ENCODE results near the gene SULF2. TPM values are rescaled to one million over a fixed set of nuclear protein-coding genes. Genes with fewer than 3 reads are reported as not detected.
A peak's percentile ranks its signal among the peaks of the same experiment; 100 is the strongest.

SULF2 gene
- total RNA-seq, 1 experiment from 2014 or later = 52.0 TPM

DNA sequence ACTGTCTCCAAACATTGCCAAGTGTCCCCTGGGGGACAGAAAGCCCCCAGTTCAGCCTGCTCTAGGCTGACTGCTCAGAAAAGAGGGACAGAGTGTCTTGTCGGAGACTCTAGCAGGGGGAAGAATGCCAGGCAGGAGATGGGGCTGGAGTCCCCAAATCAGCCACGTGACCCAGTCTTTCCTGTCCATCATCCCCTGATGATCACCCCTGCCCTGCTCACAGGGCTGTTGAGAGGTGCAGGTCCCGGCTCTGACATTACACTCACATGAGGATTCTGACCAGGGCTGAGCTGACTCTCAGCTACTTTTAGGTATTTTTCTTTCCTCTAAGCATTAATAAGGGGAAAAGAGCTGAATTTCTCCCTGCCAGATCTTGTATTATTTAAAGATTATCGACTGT, 115.8 kb downstream of the SULF2 start:
- Histone ChIP-seq H3K36me3 (replicated peaks; ENCODE audit: control insufficient read depth, insufficient read depth, low read length) (no peaks in the 10 kb centered on the region; the same call in 1 of the 2 replicates), H3K27me3 (ENCODE audit: control insufficient read depth, insufficient read depth, low read length) (no peaks in the 10 kb centered on the region), H3K4me3 (ENCODE audit: insufficient read depth, low read depth, low read length) (no peak overlapping the region)
- DNase-seq = no peak

DNA sequence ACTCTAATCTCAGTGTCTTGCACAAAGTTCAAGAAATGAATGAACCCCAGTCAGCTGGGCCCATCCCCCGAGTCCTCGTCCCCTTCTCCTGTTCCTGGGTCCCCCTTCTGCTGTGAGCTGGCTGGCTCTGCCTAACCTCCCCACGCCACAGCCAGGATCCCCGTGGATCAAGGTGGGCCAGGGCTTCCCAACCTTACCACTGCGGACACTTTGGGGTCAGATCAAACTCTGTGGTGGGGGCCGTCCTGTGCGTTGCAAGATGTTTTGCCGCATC, 116.2 kb downstream of the SULF2 start:
- Histone ChIP-seq H3K36me3 (replicated peaks; ENCODE audit: control insufficient read depth, insufficient read depth, low read length) (no peaks in the 10 kb centered on the region; the same call in 1 of the 2 replicates), H3K4me3 (ENCODE audit: insufficient read depth, low read depth, low read length) (no peak overlapping the region), H3K27me3 (ENCODE audit: control insufficient read depth, insufficient read depth, low read length) (no peaks in the 10 kb centered on the region)
- peak; percentile 35 for DNase-seq

DNA sequence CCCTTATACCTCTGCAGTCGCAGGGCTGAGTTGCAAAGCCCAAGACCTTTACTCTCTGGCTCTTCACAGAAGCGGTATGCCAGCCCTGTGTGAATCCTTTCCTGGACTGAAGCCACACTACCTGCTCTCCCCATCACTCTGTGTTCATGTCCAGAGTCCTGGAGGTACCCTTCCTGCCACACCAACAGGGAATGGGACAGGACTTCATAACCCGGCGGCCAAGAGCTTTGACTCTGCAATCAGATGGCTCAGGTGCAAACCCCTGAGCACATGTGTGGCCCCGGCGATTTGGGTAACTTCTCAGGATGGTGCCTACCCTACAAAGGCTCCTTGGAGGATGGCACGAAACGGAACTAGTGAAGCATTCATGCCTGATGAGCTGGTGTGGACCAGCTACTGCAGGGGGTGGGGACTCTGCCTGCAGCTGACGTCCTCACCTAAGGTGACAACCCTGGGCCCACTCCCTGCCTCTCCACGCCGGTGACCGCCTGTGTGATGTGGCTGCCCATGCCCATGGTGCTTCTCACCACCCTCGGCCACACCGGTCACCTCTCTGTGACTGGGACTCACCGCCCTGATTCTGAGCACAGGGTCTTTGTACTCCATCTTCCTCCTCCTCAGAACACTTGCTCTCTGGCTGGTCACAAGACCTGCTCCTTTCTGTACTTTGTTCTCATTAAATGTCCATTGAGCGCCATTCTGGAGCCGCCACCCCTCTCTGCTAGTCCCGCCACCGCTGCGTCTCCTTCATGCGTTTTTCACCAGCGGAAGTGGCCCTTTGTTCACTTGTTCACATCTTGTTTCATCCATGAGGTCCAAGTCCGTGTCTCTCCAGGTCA, 116.7 kb downstream of the SULF2 start:
- H3K27me3 ChIP-seq (ENCODE audit: control insufficient read depth, insufficient read depth, low read length) = no peaks in the 10 kb centered on the region
- no peaks in the 10 kb centered on the region for H3K36me3 ChIP-seq (replicated peaks; ENCODE audit: control insufficient read depth, insufficient read depth, low read length)
- no peak overlapping the region for H3K4me3 ChIP-seq (ENCODE audit: insufficient read depth, low read depth, low read length)
- peak; percentile 43 for DNase-seq

DNA sequence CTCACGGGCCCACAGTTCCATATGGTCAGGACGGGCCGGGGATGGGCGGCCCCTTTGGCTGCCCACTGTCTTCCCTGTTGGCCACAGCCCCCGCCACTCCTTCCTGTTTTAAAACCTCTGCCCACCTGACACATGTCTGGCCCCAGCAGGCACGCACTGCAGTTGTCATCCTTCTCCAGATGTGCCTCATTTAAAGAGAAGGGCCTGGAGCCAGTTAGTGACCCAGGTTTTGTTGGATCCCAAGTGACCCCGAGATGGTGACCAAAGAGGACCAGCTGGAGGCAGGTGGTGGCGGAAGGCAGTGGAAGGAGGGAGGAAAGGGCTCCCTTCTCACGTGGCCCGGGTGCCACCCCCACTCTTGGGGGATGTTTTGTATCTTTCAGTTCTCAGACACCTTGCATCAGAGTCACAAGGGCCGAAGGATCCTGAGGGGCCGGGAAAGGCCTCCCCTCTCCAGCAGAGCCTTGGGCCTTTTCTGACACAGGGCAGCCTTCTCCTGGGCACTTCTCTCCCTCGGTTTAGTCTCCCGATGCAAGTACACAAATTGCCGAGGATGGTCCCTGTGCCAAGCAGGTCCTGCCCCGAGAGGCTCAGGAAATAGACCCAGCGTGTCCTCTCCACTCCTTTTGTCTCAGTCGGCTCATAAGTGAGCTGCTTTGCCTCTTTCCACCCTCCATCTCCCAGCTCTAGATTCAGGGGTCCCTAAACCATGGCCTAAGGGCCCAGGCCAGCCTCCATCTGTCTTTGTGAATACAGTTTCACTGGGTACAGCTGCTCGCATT, 117.6 kb downstream of the SULF2 start:
- no peaks in the 10 kb centered on the region for H3K36me3 ChIP-seq (replicated peaks; ENCODE audit: control insufficient read depth, insufficient read depth, low read length)
- no peaks in the 10 kb centered on the region for H3K27me3 ChIP-seq (ENCODE audit: control insufficient read depth, insufficient read depth, low read length)
- DNase-seq = peak; percentile 34
- H3K4me3 ChIP-seq (ENCODE audit: insufficient read depth, low read depth, low read length) = no peak overlapping the region

DNA sequence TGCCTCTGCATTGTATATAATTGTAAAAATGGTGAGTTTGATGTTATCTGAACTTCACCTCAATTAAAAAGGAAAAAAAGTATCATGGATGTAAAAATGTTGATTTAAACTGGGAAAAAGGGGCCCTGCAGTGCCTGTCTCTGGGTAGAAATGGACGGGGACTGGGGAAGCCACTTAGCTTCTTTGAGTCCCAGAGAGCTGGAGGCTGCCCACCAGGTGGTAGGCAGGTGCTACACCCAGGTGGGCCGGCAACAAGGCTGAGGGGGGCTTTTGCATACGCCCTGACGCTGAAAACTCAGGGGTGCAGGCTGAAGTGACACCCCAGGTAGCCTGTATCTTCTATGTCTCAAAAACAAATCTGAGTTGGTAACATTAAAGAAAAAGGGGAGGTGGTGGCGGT, 118.2 kb downstream of the SULF2 start:
- no peak overlapping the region for H3K4me3 ChIP-seq (ENCODE audit: insufficient read depth, low read depth, low read length)
- H3K36me3 ChIP-seq (replicated peaks; ENCODE audit: control insufficient read depth, insufficient read depth, low read length) = no peaks in the 10 kb centered on the region; the same call in none of the 2 replicates
- peak; percentile 32 for DNase-seq
- H3K27me3 ChIP-seq (ENCODE audit: control insufficient read depth, insufficient read depth, low read length) = no peaks in the 10 kb centered on the region

DNA sequence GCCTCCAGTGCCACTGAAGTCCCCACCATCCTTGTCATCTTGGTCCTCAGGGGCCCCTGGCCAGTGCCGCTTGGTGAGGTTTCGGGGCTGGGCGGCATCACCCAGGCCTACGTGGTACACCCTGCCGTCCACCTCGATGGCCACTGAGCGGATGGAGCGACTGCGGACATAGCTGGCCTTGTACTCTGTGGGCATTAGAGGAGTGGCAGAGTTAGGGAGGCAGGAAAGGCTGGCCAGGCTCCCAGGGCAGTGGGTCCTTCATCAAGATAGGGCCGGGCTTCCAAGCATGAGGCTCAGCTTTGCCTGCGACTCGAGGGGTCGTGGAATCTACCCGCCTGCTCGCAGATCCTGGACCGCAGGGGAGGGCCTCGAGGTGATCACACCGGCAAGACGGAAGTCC, 119.0 kb downstream of the SULF2 start:
- peak; percentile 47 for DNase-seq
- Histone ChIP-seq H3K4me3 (ENCODE audit: insufficient read depth, low read depth, low read length) (no peak overlapping the region), H3K36me3 (replicated peaks; ENCODE audit: control insufficient read depth, insufficient read depth, low read length) (no peaks in the 10 kb centered on the region; the same call in none of the 2 replicates), H3K27me3 (ENCODE audit: control insufficient read depth, insufficient read depth, low read length) (no peaks in the 10 kb centered on the region)

DNA sequence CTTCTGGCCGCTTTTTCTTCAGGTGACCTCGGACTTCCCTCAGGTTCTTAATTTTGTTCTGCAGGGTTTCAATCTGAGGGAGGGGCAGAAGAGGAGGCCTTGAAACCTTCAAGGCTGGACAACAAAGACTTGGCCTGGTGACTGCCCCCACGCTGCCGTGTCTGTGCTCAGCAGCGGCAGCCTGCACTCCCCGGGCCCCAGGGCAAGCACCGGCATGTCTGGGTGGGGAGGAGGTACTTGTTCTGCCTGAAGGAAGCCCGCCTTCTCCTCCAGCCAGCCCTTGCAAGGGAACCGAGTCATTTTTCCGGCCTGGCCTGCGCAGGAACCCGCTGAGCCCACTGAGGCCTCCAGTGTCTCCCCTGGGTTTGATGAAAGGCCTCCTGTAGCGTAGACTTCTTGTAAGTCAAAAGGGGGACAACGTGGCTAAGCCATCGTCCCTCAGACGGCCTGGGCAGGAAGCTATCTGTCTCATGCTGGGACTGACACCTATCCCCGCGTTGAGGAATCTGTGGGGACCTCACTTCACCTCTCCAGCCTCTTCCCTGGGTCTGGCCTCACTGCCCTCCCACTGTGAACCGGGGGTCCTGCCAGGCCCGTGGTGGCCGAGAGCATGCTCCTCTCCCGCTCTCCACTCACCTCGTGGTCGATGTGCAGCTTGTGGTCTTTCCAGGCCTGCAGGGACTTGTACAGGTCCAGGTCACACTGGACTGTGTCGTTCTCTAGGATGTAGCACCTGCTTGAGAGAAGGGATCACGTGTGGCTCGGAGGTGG, 119.9 kb downstream of the SULF2 start:
- no peaks in the 10 kb centered on the region for H3K27me3 ChIP-seq (ENCODE audit: control insufficient read depth, insufficient read depth, low read length)
- H3K4me3 ChIP-seq (ENCODE audit: insufficient read depth, low read depth, low read length) = no peak overlapping the region
- H3K36me3 ChIP-seq (replicated peaks; ENCODE audit: control insufficient read depth, insufficient read depth, low read length) = no peaks in the 10 kb centered on the region; the same call in none of the 2 replicates
- DNase-seq = peak; percentile 35

DNA sequence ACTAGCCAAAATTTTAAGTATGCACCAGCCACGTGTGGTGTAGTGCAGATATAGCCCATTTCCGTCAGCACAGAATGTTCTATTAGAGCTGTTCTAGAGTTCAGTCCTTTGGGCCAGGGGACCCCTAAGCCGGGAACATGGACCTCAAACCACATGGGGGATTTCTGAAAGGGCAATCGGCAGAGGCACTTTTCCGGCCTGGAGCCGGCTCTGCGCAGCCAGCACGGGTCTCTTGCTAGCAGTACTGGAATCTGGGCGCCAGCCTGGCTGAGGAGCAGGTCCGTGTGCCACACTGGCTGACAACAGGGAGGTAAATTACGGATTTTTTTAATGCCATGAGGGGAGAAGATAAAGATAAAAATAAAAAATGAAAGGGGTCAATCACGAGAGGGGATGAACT, 120.5 kb downstream of the SULF2 start:
- Histone ChIP-seq H3K4me3 (ENCODE audit: insufficient read depth, low read depth, low read length) (no peak overlapping the region), H3K36me3 (replicated peaks; ENCODE audit: control insufficient read depth, insufficient read depth, low read length) (no peaks in the 10 kb centered on the region; the same call in none of the 2 replicates), H3K27me3 (ENCODE audit: control insufficient read depth, insufficient read depth, low read length) (no peaks in the 10 kb centered on the region)
- DNase-seq = peak; percentile 34

DNA sequence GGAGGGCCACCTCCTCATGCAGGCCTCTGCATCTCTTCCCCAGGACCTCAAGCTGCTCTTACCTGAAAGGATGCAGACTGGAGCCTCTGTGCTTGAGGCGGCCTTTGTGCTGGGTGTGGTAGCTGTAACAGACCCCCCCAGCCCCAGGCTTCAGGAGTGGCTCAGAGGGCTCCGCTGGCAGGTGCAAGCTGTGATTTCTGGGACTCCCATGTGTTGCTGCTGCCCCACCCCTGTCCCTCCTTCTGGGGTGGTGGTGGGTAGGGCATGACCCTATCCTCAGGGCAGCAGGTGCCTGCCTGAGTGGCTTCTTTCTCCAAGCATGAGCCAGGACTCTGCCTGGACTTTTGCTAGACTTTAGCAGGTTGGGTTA, 121.2 kb downstream of the SULF2 start:
- H3K4me3 ChIP-seq (ENCODE audit: insufficient read depth, low read depth, low read length) = no peak overlapping the region
- no peak for DNase-seq
- H3K27me3 ChIP-seq (ENCODE audit: control insufficient read depth, insufficient read depth, low read length) = no peaks in the 10 kb centered on the region
- H3K36me3 ChIP-seq (replicated peaks; ENCODE audit: control insufficient read depth, insufficient read depth, low read length) = no peaks in the 10 kb centered on the region; the same call in none of the 2 replicates

DNA sequence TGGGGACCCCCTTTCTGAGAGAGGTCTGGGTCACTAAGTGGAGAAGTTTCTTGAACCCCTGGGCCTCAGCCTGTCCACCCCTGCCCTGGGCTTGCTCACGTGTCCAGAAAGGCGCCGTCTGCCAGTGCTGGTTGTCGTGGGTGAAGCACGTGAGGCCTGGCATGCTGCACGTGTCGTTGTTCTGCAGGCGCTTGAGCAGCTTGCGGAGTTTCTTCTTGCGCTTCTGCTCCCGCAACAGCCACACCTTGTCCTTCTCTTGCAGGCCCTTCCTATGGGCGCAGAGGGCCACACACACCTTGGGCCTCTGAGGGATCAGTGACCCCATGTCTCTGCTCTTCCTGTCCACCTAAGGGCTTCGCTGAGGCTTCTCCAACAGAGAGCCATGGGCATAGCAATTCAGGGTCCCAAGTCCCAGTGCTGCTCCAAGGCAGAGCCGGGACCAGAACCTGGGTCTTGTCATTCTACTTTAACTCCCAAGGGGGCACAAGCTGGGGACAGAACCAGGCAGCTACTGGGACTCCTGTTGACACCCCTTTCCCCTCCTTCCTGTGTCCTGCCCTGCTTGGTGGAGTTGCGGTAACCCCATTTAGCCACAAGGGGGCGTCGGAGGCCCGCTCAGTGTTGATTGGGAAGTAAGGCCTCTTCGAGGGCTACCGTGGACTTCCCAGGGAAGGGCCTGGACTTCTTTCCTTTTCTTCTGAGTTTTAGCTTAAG, 121.8 kb downstream of the SULF2 start:
- Histone ChIP-seq H3K27me3 (ENCODE audit: control insufficient read depth, insufficient read depth, low read length) (no peaks in the 10 kb centered on the region), H3K36me3 (replicated peaks; ENCODE audit: control insufficient read depth, insufficient read depth, low read length) (no peaks in the 10 kb centered on the region; the same call in none of the 2 replicates), H3K4me3 (ENCODE audit: insufficient read depth, low read depth, low read length) (no peak overlapping the region)
- peak; percentile 93 for DNase-seq

DNA sequence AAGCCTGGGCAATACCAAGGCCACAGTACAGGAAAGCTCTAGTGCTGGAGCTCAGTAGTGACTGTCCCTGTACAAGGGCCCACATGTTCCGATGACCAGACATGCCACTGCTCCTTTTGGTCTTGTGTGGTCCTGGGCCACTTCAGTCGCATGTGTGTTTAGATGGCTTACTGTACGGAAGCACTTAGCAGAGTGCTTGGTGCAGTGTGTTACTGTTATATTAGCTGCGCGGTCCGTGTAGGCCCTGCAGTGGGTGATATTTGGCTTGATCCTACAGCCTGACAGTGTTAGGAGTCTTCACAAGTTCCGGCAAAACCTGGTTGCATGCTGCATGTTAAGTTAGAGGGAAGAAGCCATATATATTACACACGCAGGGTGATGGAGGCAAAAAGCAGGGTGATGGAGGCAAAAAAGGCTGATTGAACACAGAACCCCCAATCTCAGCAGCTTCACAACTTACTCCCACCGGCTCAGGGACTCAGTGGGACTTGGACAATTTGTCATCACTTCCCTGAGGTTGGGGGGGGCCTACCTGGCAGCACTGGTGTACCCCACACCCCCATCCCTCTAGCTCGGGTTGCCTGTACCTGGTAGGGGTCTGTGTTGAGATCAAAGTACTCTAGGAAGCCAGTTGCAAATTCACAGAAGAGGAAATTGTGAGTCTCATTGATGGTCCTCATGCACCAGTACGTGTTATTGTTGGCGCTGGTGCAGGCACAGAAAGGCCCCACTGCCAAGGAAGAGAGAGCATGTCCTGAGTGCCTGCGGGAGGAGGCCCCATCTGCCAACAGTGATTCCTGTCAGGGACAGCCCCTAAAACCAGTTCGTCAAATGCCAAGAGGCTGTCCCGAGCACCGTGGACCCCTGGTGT, 122.6 kb downstream of the SULF2 start:
- H3K36me3 ChIP-seq (replicated peaks; ENCODE audit: control insufficient read depth, insufficient read depth, low read length) = no peaks in the 10 kb centered on the region; the same call in none of the 2 replicates
- DNase-seq = peak; percentile 27
- H3K4me3 ChIP-seq (ENCODE audit: insufficient read depth, low read depth, low read length) = no peak overlapping the region
- H3K27me3 ChIP-seq (ENCODE audit: control insufficient read depth, insufficient read depth, low read length) = no peaks in the 10 kb centered on the region

DNA sequence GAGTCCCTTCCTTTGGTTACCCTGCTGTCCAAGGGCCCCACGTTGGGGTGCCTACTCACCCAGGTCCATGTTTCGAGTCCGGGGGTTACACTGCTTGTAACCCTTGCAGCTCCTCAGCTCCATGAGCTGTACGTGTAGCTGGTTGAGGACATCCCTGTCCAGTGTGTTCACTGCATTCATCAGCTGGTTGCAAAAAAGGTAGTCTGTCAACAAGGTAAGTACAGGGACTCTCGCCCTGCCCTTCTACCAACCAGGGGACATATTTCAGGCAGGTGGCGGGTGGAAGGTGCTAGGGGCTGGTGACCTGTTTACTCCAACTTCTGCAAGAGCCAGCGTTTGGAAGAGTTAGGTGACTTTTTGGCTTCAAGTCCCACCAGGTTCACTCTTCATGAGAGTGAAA, 123.6 kb downstream of the SULF2 start:
- DNase-seq = no peak
- Histone ChIP-seq H3K36me3 (replicated peaks; ENCODE audit: control insufficient read depth, insufficient read depth, low read length) (no peaks in the 10 kb centered on the region; the same call in none of the 2 replicates), H3K27me3 (ENCODE audit: control insufficient read depth, insufficient read depth, low read length) (no peaks in the 10 kb centered on the region), H3K4me3 (ENCODE audit: insufficient read depth, low read depth, low read length) (no peak overlapping the region)

DNA sequence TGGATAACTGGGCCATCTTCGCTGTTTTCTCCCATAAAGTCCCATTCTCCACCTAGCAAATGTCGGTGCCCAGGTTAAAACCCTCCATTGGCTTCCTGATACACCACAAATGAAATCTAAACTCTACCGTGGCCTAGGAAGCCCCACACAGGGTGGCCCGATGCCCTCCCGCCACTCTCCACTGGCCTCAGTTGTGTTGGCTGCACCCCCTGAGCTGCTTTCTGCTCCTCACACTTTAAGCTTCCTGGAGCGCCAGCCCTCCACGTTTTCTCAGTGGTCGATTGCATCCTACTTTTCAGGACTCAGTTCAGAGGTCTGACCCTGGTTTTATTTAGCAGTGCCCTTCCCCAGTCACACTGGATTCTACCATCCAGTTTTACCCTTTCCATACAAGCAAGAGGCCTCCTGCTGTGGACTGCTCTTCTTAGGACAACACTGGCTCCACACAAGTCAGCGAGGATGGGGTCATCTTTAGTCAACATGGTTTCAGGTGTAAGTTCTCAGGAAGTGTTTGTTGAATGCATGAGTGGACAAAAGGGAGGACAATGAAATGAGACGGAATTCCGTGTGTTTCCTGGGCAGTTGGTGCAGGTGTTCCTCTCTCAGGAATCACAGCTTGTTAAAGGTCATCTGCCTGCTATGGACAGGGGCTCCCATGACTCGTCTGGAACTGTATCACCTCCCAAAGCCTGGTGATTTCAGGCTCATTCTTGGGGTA, 124.1 kb downstream of the SULF2 start:
- no peaks in the 10 kb centered on the region for H3K27me3 ChIP-seq (ENCODE audit: control insufficient read depth, insufficient read depth, low read length)
- no peaks in the 10 kb centered on the region; the same call in none of the 2 replicates for H3K36me3 ChIP-seq (replicated peaks; ENCODE audit: control insufficient read depth, insufficient read depth, low read length)
- no peak for DNase-seq
- H3K4me3 ChIP-seq (ENCODE audit: insufficient read depth, low read depth, low read length) = no peak overlapping the region

Data from H7 (cell line).